GM12874 (cell line): Measurements from ENCODE around the gene TNFSF13.

Source experiments
- TF ChIP-seq, protein P1 (sequence below): IDR thresholded peaks from 2 replicates; pipeline ENCODE4 v1.5.1; 2011; ENCODE audit warnings: low read depth, mild to moderate bottlenecking, control low read depth, low read length, moderate library complexity; ENCODE audit not compliant: insufficient read depth

TNFSF13 gene

DNA sequence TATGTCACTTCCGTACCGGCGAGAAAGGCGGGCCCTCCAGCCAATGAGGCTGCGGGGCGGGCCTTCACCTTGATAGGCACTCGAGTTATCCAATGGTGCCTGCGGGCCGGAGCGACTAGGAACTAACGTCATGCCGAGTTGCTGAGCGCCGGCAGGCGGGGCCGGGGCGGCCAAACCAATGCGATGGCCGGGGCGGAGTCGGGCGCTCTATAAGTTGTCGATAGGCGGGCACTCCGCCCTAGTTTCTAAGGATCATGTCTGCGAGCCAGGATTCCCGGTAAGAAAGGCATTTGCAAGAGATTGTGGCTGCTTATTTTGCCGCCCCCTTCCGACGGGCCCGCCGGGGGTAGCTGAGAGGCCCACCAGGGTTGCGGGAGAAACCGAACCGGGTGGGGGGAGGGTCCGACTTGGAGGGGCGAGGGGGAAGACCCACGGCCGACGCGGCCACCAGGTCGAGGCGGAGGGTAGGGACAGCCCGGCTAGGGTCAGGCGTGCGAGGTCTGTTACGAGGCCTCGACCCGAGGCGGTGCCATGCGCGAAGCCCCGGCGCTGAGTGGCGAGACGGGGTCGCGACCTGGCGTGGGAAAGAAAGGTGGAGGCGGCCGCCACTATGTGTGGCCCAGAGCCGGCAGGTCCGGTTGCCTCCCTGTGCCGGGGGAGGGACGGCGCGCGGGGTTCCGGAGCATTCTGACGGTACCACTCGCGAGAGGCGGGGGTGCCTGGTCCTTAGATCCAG is 14.2 kb downstream of the TNFSF13 start:
- TF ChIP-seq, protein P1, sequence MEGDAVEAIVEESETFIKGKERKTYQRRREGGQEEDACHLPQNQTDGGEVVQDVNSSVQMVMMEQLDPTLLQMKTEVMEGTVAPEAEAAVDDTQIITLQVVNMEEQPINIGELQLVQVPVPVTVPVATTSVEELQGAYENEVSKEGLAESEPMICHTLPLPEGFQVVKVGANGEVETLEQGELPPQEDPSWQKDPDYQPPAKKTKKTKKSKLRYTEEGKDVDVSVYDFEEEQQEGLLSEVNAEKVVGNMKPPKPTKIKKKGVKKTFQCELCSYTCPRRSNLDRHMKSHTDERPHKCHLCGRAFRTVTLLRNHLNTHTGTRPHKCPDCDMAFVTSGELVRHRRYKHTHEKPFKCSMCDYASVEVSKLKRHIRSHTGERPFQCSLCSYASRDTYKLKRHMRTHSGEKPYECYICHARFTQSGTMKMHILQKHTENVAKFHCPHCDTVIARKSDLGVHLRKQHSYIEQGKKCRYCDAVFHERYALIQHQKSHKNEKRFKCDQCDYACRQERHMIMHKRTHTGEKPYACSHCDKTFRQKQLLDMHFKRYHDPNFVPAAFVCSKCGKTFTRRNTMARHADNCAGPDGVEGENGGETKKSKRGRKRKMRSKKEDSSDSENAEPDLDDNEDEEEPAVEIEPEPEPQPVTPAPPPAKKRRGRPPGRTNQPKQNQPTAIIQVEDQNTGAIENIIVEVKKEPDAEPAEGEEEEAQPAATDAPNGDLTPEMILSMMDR, result no peak

DNA sequence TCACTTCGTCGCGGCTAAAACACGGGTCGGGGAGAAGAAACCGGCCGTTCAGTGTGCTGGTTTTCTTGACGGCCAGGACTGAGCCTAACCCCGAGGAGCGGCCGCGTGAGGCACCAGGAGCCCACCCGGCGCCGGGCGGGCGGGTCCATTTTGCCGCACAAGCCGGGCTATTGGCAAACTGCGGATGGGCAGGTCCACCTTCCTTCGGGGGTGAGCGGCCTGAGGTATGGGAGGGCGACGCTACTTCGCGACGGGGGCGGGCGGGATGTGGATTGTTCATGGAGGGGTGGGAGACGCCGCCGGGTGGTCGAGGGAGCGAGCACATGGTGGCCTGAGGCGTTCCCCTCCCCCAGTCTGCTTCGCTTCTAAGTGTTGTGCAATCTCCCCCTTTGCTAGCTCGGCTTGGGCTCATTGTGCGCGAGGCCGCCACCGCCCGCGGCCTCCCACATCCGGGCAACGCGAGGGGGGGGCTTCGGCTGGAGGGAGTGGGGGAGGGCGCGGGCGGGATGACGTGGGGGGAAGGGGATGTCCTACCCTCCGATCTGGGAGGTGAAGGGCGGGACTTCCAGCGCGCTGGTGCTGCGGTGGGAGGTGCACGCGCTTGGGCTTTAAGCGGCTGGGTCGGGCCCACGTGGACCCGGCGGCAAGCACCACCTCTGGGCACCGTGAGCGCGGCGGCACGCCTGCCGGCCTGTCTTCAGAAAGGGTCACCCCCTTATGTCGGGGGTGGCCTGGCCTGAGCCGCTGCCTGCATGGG is 15.0 kb downstream of the TNFSF13 start:
- TF ChIP-seq, protein P1, result no peak

DNA sequence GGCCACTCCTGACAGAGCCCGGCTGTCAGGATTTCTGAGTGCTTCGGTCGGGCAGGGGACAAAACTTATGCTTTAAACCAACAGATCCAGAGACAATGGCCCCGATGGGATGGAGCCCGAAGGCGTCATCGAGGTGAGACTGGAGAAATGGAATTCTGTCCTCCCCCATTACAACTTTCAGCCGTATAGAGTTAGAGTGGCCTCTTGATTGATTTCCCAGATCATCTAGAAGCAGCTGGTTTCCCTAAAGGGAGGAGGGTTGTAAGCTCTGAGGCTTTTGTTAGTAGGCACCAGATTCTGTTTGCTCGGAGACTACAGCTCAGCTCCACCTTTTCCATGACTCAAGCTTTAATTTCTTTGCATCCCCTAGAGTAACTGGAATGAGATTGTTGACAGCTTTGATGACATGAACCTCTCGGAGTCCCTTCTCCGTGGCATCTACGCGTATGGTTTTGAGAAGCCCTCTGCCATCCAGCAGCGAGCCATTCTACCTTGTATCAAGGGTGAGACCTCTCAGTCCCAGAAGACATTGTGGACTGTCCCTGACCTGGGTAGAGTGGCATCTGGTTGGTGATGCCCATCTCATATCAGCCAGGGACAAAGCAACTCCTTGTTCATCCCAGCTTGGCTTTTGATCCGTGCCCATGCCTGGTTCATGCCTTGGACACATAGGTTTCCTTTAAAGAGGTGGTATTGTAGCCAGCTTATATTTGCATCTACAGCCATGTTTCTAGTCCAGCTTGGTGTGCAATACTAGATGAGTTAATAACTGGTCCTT is 15.8 kb downstream of the TNFSF13 start:
- TF ChIP-seq, protein P1, result no peak

DNA sequence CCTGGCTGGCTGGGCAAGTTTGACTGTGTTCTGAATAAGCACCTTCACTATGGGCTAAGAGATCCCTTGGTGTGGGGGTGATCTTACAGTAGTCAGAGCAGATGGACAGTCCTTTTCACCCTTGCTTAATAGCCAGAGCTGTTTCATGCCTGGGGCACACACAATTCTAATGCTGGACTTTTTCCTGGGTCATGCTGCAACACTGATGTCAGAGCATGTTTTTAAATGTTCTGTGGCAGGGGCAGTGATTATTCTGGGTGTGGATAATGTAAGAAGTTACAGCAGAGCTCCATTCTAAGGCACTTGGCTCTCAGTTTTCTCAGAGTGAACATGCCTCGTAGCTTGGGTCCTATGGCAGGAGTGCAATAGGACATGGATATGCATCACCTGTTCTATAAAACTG is 16.9 kb downstream of the TNFSF13 start:
- TF ChIP-seq, protein P1, result no peak

DNA sequence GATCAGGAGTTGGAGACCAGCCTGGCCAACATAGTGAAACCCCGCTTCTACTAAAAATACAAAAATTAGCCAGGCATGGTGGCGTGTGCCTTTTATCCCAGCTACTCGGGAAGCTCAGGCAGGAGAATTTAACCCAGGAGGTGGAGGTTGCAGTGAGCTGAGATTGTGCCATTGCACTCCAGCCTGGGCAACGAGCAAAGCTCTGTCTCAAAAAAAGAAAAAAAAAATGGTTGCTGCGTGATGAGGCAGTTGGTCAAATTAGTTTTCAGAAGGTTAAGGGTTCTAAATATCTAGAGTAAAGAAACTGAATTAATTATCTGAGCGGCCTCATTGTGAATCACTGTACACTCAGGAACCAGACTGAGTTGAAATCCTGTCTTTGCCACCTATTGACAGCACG is 17.4 kb downstream of the TNFSF13 start:
- TF ChIP-seq, protein P1, result no peak

DNA sequence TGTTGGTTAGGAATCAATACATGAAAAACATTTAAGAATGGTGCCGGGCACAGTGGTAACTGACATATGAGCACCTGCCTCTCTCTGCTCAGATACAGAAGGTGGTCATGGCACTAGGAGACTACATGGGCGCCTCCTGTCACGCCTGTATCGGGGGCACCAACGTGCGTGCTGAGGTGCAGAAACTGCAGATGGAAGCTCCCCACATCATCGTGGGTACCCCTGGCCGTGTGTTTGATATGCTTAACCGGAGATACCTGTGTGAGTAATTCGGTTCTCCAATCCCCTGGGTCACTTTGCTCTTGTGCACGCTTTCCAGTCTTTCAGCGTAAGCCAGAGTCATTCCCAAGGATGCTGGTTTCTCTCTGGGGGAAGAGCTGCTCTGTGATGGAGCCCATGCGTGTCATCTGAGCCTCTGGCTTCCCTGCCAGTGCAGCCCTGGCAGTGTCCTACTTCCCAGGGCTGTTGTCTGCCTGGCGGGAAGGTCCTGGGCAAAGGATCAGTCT is 17.9 kb downstream of the TNFSF13 start:
- TF ChIP-seq, protein P1, result no peak
